IMR-90 (cell line): ENCODE results near the gene DET1. TPM values are rescaled to one million over a fixed set of nuclear protein-coding genes. Genes with fewer than 3 reads are reported as not detected.

Source experiments
- ATAC-seq: fragments of 200-7000 bp; cut with Tn5 transposase; 2 replicates; pipeline ENCODE4 v1.9.1; 2020; ENCODE audit warnings: low read depth, mild to moderate bottlenecking, moderate library complexity
- BruUV-seq: library from RNA; stranded (reverse); fragments of 400-500 nt; replicated peaks from 2 replicates; lab custom pipeline; 2021; lab: Mats Ljungman, UMichigan
- CTCF ChIA-PET: fragments of 300-600 bp; formaldehyde crosslinking; extraction: SDS; loops from one replicate; lab custom pipeline; 2021; ENCODE audit warnings: antibody characterized with exemption; lab: Yijun Ruan, JAX
- POLR2A ChIA-PET: fragments of 300-600 bp; sonication (Branson Sonifier 250); formaldehyde crosslinking; loops from one replicate; lab custom pipeline; 2022; ENCODE audit warnings: antibody characterized with exemption; ENCODE audit not compliant: unreplicated experiment; lab: Charles Lee
- DNase-seq: peaks from one replicate; pipeline ENCODE4 v3.0.0; 2013
- H2AFZ ChIP-seq: replicated peaks from 2 replicates; pipeline ENCODE3; 2013; ENCODE audit warnings: low read length, mild to moderate bottlenecking; ENCODE audit not compliant: poor library complexity
- H2AK5ac ChIP-seq: 2 replicates; pipeline ENCODE4 v1.6.1; 2013; ENCODE audit warnings: low read depth, low read length, inconsistent platforms
- H2AK9ac ChIP-seq: replicated peaks from 2 replicates; pipeline ENCODE3; 2013; ENCODE audit warnings: mild to moderate bottlenecking, low read depth, low read length, moderate library complexity; ENCODE audit not compliant: poor library complexity
- H2BK120ac ChIP-seq: 2 replicates; pipeline ENCODE4 v1.6.1; 2013; ENCODE audit warnings: low read depth, low read length, inconsistent platforms
- H2BK15ac ChIP-seq: 3 replicates; pipeline ENCODE4 v1.6.1; 2013; ENCODE audit warnings: low read depth, low read length, inconsistent platforms
- H2BK20ac ChIP-seq: 2 replicates; pipeline ENCODE4 v1.6.1; 2013; ENCODE audit warnings: low read depth, mild to moderate bottlenecking, inconsistent platforms, low read length, moderate library complexity
- H2BK5ac ChIP-seq: 2 replicates; pipeline ENCODE4 v1.6.1; 2013; ENCODE audit warnings: mild to moderate bottlenecking, low read depth, low read length, inconsistent platforms; ENCODE audit not compliant: poor library complexity, severe bottlenecking
- H3K14ac ChIP-seq: replicated peaks from 2 replicates; pipeline ENCODE4 v1.6.1; 2013; ENCODE audit warnings: low read depth, low read length, inconsistent platforms
- H3K18ac ChIP-seq: 2 replicates; pipeline ENCODE4 v1.6.1; 2013; ENCODE audit warnings: low read depth, low read length, control low read depth
- H3K23ac ChIP-seq: 2 replicates; pipeline ENCODE4 v1.6.1; 2013; ENCODE audit warnings: low read depth, low read length, inconsistent platforms
- H3K27ac ChIP-seq: 2 replicates; pipeline ENCODE4 v1.5.1; 2013; ENCODE audit warnings: mild to moderate bottlenecking, control low read depth, low read length; ENCODE audit not compliant: insufficient read depth
- H3K27me3 ChIP-seq: 2 replicates; pipeline ENCODE4 v1.6.1; 2013; ENCODE audit warnings: low read length; ENCODE audit not compliant: control insufficient read depth, insufficient read depth
- H3K36me3 ChIP-seq: 2 replicates; pipeline ENCODE4 v1.6.1; 2013; ENCODE audit warnings: low read length, mixed read lengths; ENCODE audit not compliant: control insufficient read depth, insufficient read depth
- H3K4ac ChIP-seq: 2 replicates; pipeline ENCODE4 v1.6.1; 2013; ENCODE audit warnings: low read depth, low read length, inconsistent platforms
- H3K4me1 ChIP-seq: 2 replicates; pipeline ENCODE4 v1.6.1; 2013; ENCODE audit warnings: low read length, mixed read lengths; ENCODE audit not compliant: control insufficient read depth, insufficient read depth
- H3K4me2 ChIP-seq: 2 replicates; pipeline ENCODE4 v1.6.1; 2013; ENCODE audit warnings: low read depth, mild to moderate bottlenecking, control low read depth, low read length, moderate library complexity
- H3K4me3 ChIP-seq: 2 replicates; pipeline ENCODE4 v1.5.1; 2013; ENCODE audit warnings: low read depth, mild to moderate bottlenecking, control low read depth, low read length, moderate library complexity; ENCODE audit not compliant: insufficient read depth
- H3K56ac ChIP-seq: 2 replicates; pipeline ENCODE4 v1.6.1; 2013; ENCODE audit warnings: low read length, inconsistent platforms; ENCODE audit not compliant: insufficient read depth; ENCODE audit errors: extremely low read depth
- H3K79me1 ChIP-seq, 2 experiments: 2 replicates each; pipeline ENCODE4 v1.6.1; 2013; ENCODE audit warnings: low read length in 2 of 2, inconsistent platforms in 1 of 2, low read depth in 1 of 2
- H3K9ac ChIP-seq: 2 replicates; pipeline ENCODE4 v1.6.1; 2013; ENCODE audit warnings: low read depth, low read length, control low read depth
- H3K9me1 ChIP-seq: 2 replicates; pipeline ENCODE4 v1.6.1; 2013; ENCODE audit warnings: low read length, inconsistent platforms; ENCODE audit not compliant: insufficient read depth
- H3K9me3 ChIP-seq: 2 replicates; pipeline ENCODE4 v1.6.1; 2013; ENCODE audit warnings: low read length; ENCODE audit not compliant: control insufficient read depth, insufficient read depth
- H4K20me1 ChIP-seq: 2 replicates; pipeline ENCODE4 v1.6.1; 2013; ENCODE audit warnings: low read length, inconsistent platforms; ENCODE audit not compliant: insufficient read depth
- H4K5ac ChIP-seq: 2 replicates; pipeline ENCODE4 v1.6.1; 2013; ENCODE audit warnings: mild to moderate bottlenecking, low read depth, low read length, control low read depth
- H4K8ac ChIP-seq, 2 experiments: 2 replicates each; pipeline ENCODE4 v1.6.1; 2013; ENCODE audit warnings: low read depth in 2 of 2, low read length in 2 of 2, control low read depth in 1 of 2, inconsistent platforms in 1 of 2
- H4K91ac ChIP-seq: 2 replicates; pipeline ENCODE4 v1.6.1; 2013; ENCODE audit warnings: low read depth, low read length, inconsistent platforms; ENCODE audit not compliant: insufficient read depth
- MAFK ChIP-seq: IDR thresholded peaks from 2 replicates; pipeline ENCODE4 v1.6.1; 2012; ENCODE audit warnings: low read depth, low read length, improper control_type of control experiment
- MAZ ChIP-seq: IDR thresholded peaks from 2 replicates; pipeline ENCODE4 v1.6.1; 2012; ENCODE audit warnings: low read depth, mild to moderate bottlenecking, low read length, improper control_type of control experiment, moderate library complexity, borderline replicate concordance
- NFE2L2 ChIP-seq: fragments of 150-350 bp; IDR thresholded peaks from 2 replicates; pipeline ENCODE4 v1.6.1; 2016; ENCODE audit warnings: low read depth, mild to moderate bottlenecking, low read length
- RCOR1 ChIP-seq: IDR thresholded peaks from 2 replicates; pipeline ENCODE4 v1.6.1; 2012; ENCODE audit warnings: mild to moderate bottlenecking, low read length, improper control_type of control experiment; ENCODE audit not compliant: insufficient replicate concordance
- RFX5 ChIP-seq: IDR thresholded peaks from 2 replicates; pipeline ENCODE4 v1.8.0; 2012; ENCODE audit warnings: low read depth, mild to moderate bottlenecking, low read length, moderate library complexity
- WGBS, 2 experiments: methylation state at CpG; one replicate each; pipeline versions ENCODE4 v1.1.5 to v1.1.7; 2013; ENCODE audit warnings: missing lambda C conversion rate in 2 of 2; ENCODE audit not compliant: insufficient read length in 1 of 2; ENCODE audit errors: extremely low coverage in 2 of 2; 5-methylcytosine and 5-hydroxymethylcytosine counted together
- dilution Hi-C: fragments of 300-500 bp; cut with HindIII; formaldehyde crosslinking; loops from one replicate; pipeline ENCODE4 v1.14.3; 2018; ENCODE audit warnings: low sequenced_read_pairs; ENCODE audit not compliant: unreplicated experiment
- in situ Hi-C: fragments of 300-500 bp; cut with MboI; formaldehyde crosslinking; loops from 3 replicates; pipeline ENCODE4 v1.14.3; 2019; ENCODE audit warnings: low sequenced_read_pairs, inconsistent platforms, mixed read lengths
- intact Hi-C: fragments of 100-400 bp; cut with micrococcal nuclease; formaldehyde crosslinking; loops from 2 replicates; pipeline ENCODE4 v1.10.0; 2022
- polyA plus RNA-seq, 3 experiments: library from polyadenylated mRNA; depleted of rRNA; stranded (reverse); fragments of >200 nt; gene quantifications; 2 replicates each; pipeline ENCODE4 v1.2.3, GENCODE V29; 2012; ENCODE audit warnings: low replicate concordance in 1 of 3
- total RNA-seq: library from RNA; depleted of rRNA; stranded (reverse); fragments of >200 nt; gene quantifications from 2 replicates; pipeline ENCODE4 v1.2.3, GENCODE V29; 2012
- TF ChIP-seq, protein P1 (sequence below): conservative IDR thresholded peaks from 2 replicates; pipeline ENCODE4 v1.5.1; 2012; ENCODE audit warnings: mild to moderate bottlenecking, low read depth, low read length, improper control_type of control experiment

DET1 gene
- total and polyA plus RNA-seq, 2 of the 4 experiments (the other 2 are of a cell fraction) = 5.6 to 9.1 TPM

DNA sequence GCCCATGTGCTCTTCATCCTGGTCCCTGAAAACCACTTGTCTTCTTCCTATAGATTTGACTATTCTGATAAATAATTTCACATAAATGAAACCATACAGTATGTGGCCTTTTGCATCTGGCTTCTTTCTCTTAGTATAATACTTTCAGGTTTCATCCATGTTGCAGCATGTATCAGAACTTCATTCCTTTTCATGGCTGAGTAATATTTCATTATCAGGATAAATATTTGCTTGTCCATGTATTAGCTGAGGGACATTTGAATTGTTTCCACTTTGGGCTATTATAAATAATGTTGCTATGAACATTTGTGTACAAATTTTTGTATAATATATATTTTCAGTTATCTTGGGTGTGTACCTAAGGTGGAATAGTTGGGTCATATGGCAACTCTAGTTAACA is 44.9 kb upstream of the DET1 start (continued):
- TF ChIP-seq MAFK (no peak), MAZ (no peak), NFE2L2 (no peak), RCOR1 (no peak), RFX5 (no peak)

DNA sequence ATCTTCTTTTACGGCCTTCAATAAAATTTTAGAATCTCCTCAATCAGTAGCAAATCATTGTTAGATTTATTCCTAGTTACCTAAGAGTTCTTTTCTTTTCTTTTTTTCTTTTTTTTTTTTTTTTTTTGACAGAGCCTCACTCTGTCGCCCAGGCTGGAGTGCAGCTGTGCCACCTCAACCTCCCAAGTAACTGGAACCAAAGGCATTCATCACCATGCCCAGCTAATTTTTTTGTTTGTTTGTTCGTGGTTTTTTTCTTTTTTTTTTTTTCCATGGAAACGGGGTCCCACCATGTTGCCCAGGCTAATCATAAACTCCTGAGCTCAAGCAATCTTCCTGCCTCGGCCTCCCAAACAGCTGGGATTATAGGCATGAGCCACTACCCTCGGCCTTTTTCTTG is 44.3 kb upstream of the DET1 start:
- no peak overlapping the region for H2AFZ ChIP-seq
- no peak overlapping the region for H3K4me2 ChIP-seq
- H2AK9ac ChIP-seq = no peak overlapping the region
- no peak overlapping the region for H3K27ac ChIP-seq
- H3K18ac ChIP-seq = no peak overlapping the region
- H2AK5ac ChIP-seq = no peak overlapping the region
- no peak overlapping the region for H2BK5ac ChIP-seq
- H2BK120ac ChIP-seq = no peak overlapping the region
- H4K8ac ChIP-seq = no peak overlapping the region
- H3K9me1 ChIP-seq = no peaks in the 10 kb centered on the region
- H3K4ac ChIP-seq = no peak overlapping the region
- intact Hi-C loops = no loop called here
- no peak overlapping the region for H3K9ac ChIP-seq
- H3K9me3 ChIP-seq = no peaks in the 10 kb centered on the region
- TF ChIP-seq, protein P1, sequence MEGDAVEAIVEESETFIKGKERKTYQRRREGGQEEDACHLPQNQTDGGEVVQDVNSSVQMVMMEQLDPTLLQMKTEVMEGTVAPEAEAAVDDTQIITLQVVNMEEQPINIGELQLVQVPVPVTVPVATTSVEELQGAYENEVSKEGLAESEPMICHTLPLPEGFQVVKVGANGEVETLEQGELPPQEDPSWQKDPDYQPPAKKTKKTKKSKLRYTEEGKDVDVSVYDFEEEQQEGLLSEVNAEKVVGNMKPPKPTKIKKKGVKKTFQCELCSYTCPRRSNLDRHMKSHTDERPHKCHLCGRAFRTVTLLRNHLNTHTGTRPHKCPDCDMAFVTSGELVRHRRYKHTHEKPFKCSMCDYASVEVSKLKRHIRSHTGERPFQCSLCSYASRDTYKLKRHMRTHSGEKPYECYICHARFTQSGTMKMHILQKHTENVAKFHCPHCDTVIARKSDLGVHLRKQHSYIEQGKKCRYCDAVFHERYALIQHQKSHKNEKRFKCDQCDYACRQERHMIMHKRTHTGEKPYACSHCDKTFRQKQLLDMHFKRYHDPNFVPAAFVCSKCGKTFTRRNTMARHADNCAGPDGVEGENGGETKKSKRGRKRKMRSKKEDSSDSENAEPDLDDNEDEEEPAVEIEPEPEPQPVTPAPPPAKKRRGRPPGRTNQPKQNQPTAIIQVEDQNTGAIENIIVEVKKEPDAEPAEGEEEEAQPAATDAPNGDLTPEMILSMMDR = no peak
- no peak for TF ChIP-seq RCOR1
- TF ChIP-seq RFX5 = no peak
- TF ChIP-seq NFE2L2 = no peak
- no peak for TF ChIP-seq MAZ
- H2BK20ac ChIP-seq = no peak overlapping the region
- H3K4me3 ChIP-seq = no peak overlapping the region
- ChIA-PET POLR2A (no interaction called here), CTCF (no interaction called here)
- H2BK15ac ChIP-seq = no peak overlapping the region
- no CpG with 5 or more reads among the region's 6 CpGs for whole genome bisulfite sequencing, 2 experiments
- no peaks in the 10 kb centered on the region for H3K36me3 ChIP-seq
- no peak overlapping the region for H3K23ac ChIP-seq
- DNase-seq = no peak
- no peaks in the 10 kb centered on the region for H3K79me1 ChIP-seq
- H3K56ac ChIP-seq = no peak overlapping the region
- no peak overlapping the region for H4K91ac ChIP-seq
- H3K4me1 ChIP-seq = no peaks in the 10 kb centered on the region
- H4K5ac ChIP-seq = no peak overlapping the region
- in situ Hi-C loops = no loop called here
- no peaks in the 10 kb centered on the region for H4K20me1 ChIP-seq
- no TSS peak for BruUV-seq
- ATAC-seq = no peak
- H3K27me3 ChIP-seq = no peaks in the 10 kb centered on the region
- dilution Hi-C loops = no loop called here
- H3K14ac ChIP-seq = no peak overlapping the region
